Activated T-helper 2 cell treated with anti-CD3 and anti-CD28 coated beads, Interferon-gamma antibody, Interleukin-2, Interleukin-4, amounts not matched to agents 10 μg/mL and 5 μg/mL and 100 μg/mL, durations not matched to agents 14 hours and 24 hours and 36 hours (primary cell): ENCODE results near the gene DHDH. TPM values are rescaled to one million over a fixed set of nuclear protein-coding genes. Genes with fewer than 3 reads are reported as not detected.
A peak's percentile ranks its signal among the peaks of the same experiment; 100 is the strongest.

Source experiments
- DNase-seq: peaks from one replicate; pipeline ENCODE4 v3.0.0; 2021; ENCODE audit warnings: low spot score
- H3K27ac Mint-ChIP-seq: one replicate; pipeline ENCODE4 v1.8.0; 2021; ENCODE audit warnings: mixed read lengths
- H3K27me3 Mint-ChIP-seq: one replicate; pipeline ENCODE4 v1.8.0; 2021; ENCODE audit warnings: low read depth, mixed read lengths
- H3K36me3 Mint-ChIP-seq: one replicate; pipeline ENCODE4 v1.8.0; 2021; ENCODE audit warnings: low read depth, mixed read lengths
- H3K4me1 Mint-ChIP-seq: one replicate; pipeline ENCODE4 v1.8.0; 2021; ENCODE audit warnings: low read depth, mixed read lengths
- H3K4me3 Mint-ChIP-seq: one replicate; pipeline ENCODE4 v1.8.0; 2021; ENCODE audit warnings: low read depth, mild to moderate bottlenecking, moderate library complexity, mixed read lengths
- H3K9me3 Mint-ChIP-seq: one replicate; pipeline ENCODE4 v1.8.0; 2021; ENCODE audit warnings: mixed read lengths
- intact Hi-C: fragments of 100-400 bp; cut with micrococcal nuclease; formaldehyde crosslinking; loops from one replicate; pipeline ENCODE4 v1.15.1; 2023
- total RNA-seq: library from RNA; stranded (reverse); gene quantifications from 2 replicates; pipeline ENCODE4 v1.2.3, GENCODE V29; 2022

Gene DHDH
- total RNA-seq, 1 donor from 2014 or later, result not detected

DNA sequence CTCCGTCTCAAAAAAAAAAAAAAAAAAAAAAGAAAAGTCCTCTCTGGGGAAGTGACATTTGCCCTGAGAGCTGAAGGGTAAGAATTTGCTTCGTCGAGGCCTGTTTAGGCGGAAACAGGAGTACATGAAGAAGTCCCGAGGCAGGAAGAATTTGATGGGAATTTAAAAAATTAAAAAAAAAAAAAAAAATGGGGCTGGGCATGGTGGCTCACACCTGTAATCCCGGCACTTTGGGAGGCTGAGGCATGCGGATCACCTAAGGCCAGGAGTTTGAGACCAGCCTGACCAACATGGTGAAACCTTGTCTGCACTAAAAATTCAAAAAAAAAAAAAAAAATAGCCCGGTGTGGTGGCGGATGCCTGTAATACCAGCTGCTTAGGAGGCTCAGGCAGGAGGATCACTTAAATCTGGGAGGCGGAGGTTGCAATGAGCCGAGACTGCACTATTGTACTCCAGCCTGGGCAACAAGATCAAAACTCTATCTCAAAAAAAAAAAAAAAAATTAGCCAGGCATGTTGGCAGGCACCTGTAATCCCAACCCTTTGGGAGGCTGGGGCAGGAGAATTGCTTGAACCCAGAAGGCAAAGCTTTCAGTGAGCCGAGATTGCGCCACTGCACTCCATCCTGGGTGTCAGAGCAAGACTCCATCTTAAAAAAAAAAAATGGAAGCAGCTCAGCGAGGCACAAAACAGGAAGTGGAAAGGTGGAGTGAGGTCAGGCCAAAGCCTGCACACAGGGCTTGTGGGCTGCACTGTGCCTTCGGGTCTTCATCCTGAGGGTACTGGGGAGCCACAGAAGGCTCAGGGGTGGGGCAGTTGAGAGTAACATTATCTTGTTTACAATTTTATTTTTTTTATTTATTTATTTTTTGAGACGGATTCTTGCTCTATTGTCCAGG lies 26.1 kb downstream of the DHDH start:
- H3K9me3 Mint-ChIP-seq, result no peaks in the 10 kb centered on the region
- H3K27me3 Mint-ChIP-seq, result no peaks in the 10 kb centered on the region
- no peak for DNase-seq
- H3K4me3 Mint-ChIP-seq, result no peak overlapping the region
- H3K27ac Mint-ChIP-seq, result no peak overlapping the region
- intact Hi-C loops, result no loop called here
- peaks cover 58% of the 10 kb centered on the region for H3K36me3 Mint-ChIP-seq
- H3K4me1 Mint-ChIP-seq, result peaks cover 51% of the 10 kb centered on the region

GRCh38 chr19:48961051-48961649 lies 27.7 kb downstream of the DHDH start:
- Mint-ChIP-seq H3K4me1 (peaks cover 50% of the 10 kb centered on the region), H3K27me3 (no peaks in the 10 kb centered on the region), H3K36me3 (peaks cover 53% of the 10 kb centered on the region), H3K4me3 (no peak overlapping the region), H3K27ac (peak overlapping the region; percentile 70), H3K9me3 (no peaks in the 10 kb centered on the region)
- intact Hi-C loops, result no loop called here
- DNase-seq, result no peak

DNA sequence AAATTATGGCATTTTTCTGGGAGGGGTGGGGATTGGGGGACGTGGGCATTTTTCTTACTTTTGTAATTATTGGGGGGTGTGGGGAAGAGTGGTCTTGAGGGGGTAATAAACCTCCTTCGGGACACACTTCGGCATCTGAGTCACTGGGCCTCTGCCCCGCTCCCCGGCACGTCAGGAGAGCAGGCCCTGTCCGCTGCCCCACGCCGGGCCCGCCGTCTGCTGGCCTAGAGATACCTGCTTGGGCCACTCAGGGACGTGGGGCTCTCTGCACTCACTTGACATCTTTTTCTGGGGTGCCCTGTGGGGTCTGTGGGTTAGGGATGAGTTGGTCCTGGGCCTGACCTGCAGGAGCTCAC lies 28.2 kb downstream of the DHDH start:
- Mint-ChIP-seq H3K9me3 (no peaks in the 10 kb centered on the region), H3K27ac (peak overlapping the region; percentile 99), H3K27me3 (no peaks in the 10 kb centered on the region), H3K4me1 (peaks cover 52% of the 10 kb centered on the region), H3K36me3 (peaks cover 55% of the 10 kb centered on the region), H3K4me3 (peak overlapping the region; percentile 96)
- intact Hi-C loops, result no loop called here
- no peak for DNase-seq

- no peak for DNase-seq
- no peaks in the 10 kb centered on the region for H3K27me3 Mint-ChIP-seq
- H3K4me1 Mint-ChIP-seq, result peaks cover 52% of the 10 kb centered on the region
- H3K9me3 Mint-ChIP-seq, result no peaks in the 10 kb centered on the region
- peaks cover 56% of the 10 kb centered on the region for H3K36me3 Mint-ChIP-seq
- peak overlapping the region; percentile 99 for H3K27ac Mint-ChIP-seq
- H3K4me3 Mint-ChIP-seq, result peak overlapping the region; percentile 96
- intact Hi-C loops, result no loop called here
Measured at GRCh38 chr19:48962029-48962848, 28.7 kb downstream of the DHDH start.

GRCh38 chr19:48962849-48963165 lies 29.3 kb downstream of the DHDH start:
- intact Hi-C loops, result no loop called here
- Mint-ChIP-seq H3K9me3 (no peaks in the 10 kb centered on the region), H3K4me1 (peaks cover 47% of the 10 kb centered on the region), H3K27me3 (no peaks in the 10 kb centered on the region), H3K27ac (peak overlapping the region; percentile 99), H3K4me3 (peak overlapping the region; percentile 96), H3K36me3 (peaks cover 56% of the 10 kb centered on the region)
- no peak for DNase-seq

DNA sequence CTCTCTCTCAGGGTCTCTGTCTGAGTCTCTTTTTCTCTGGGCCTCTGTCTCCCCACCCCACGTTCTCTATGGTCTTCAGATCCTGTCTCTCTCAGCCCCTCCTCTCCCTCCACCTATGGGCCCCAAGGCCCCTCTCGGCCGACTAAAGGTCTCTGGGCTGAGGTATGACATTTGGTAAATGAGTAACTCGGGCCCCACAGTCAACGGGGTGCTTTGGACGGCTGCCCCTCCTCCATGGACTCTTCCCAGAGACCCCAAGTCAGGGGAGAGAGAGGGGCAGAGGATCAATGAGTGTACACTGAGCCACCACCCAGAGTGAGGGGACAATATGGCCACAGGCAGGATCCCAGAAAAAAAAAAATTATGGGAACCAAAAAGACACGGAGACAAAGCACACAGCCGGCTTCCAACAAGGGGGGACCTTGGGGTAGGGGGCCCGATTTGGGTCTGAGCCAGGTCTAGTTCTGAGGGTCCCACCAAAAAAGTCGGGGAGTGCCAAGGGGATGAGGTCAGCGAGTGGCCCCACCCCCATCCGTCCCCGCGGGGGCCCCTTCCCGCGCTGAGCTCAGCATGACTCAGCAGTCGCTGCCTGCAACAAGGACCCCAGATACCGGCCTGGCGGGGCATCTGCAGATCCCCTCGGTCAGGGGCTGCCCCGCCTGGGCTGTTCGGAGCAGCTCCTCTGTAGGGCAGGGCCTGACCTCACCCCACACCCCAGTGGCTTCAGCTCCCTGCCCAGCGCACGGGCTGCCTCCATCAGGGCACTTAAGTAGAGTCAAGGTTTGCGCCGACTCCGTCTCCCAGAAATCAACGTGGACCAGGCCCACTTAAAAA lies 30.1 kb downstream of the DHDH start:
- DNase-seq, result peak; percentile 55
- Mint-ChIP-seq H3K4me3 (peak overlapping the region; percentile 96), H3K36me3 (peaks cover 56% of the 10 kb centered on the region), H3K27ac (peak overlapping the region; percentile 99), H3K9me3 (no peaks in the 10 kb centered on the region), H3K4me1 (peaks cover 45% of the 10 kb centered on the region), H3K27me3 (no peaks in the 10 kb centered on the region)
- intact Hi-C loops, result loop anchor here (2.0 kb wide), 2 partner anchors 63 to 169 kb away; partner anchors contain the start of gene NUCB1

DNA sequence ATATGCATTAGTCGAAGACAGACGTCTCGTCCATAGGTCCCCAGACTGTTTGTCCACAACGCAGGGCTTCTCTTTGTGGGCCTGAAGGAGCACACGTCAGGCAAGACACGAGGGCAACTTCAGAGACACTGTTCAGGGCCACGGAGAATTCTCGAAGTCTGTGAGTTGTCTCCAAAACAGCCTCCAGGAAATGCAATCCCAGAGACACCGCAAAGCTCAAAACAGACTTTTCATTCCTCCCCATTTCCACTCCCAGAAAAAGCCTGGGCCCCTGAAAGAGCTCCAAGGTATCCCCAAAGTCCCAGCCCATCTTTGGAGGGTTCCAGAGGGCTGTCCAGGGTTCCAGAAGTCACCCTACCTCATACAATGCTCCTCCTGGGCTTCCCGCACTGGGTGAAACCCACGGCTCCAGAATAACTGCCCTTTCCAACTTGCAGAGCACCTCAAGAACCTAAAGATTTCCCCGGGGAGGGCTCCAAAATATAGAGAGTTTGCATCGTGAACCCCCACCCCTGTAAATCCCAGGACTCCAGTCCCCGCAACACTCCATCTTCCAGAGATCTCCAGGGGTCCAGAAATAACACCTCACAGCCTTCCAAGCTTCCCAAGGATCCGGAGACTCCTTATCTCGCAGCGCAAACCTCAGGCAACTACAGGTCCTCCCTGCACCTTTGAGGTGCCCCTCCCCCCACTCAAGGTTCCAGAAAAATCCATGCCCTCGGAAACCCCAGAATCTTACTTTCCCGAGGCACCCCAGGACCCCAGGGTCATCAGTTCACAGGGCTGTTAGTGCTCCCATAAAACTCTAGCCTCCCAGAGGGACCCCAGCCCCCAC lies 30.9 kb downstream of the DHDH start:
- H3K27me3 Mint-ChIP-seq, result no peaks in the 10 kb centered on the region
- H3K4me1 Mint-ChIP-seq, result peaks cover 43% of the 10 kb centered on the region
- H3K9me3 Mint-ChIP-seq, result no peaks in the 10 kb centered on the region
- peak overlapping the region; percentile 96 for H3K4me3 Mint-ChIP-seq
- intact Hi-C loops, result loop anchor here (1.0 to 2.0 kb wide), 5 partner anchors 10 to 170 kb away; partner anchors contain the start of genes BAX, GYS1, NUCB1 and RUVBL2
- no peak for DNase-seq
- peak overlapping the region; percentile 99 for H3K27ac Mint-ChIP-seq
- H3K36me3 Mint-ChIP-seq, result peaks cover 55% of the 10 kb centered on the region

- Mint-ChIP-seq H3K4me3 (peak within 1 kb of the TSS; percentile 96), H3K4me1 (peaks cover 43% of the 10 kb centered on the region), H3K27ac (peak within 1 kb of the TSS; percentile 99), H3K27me3 (no peaks in the 10 kb centered on the region), H3K36me3 (peaks cover 51% of the 10 kb centered on the region), H3K9me3 (no peaks in the 10 kb centered on the region)
- DNase-seq, result peak; percentile 89
- intact Hi-C loops, result loop anchor here (1.0 to 2.0 kb wide), 5 partner anchors 11 to 170 kb away; partner anchors contain the start of genes BAX, GYS1, NUCB1 and RUVBL2
Measured at GRCh38 chr19:48965040-48965805, 31.7 kb downstream of the DHDH start, which contains the start of gene FTL. FTL (plus strand) TSS chr19:48965309; CDS start chr19:48965508, 199 bp downstream.

DNA sequence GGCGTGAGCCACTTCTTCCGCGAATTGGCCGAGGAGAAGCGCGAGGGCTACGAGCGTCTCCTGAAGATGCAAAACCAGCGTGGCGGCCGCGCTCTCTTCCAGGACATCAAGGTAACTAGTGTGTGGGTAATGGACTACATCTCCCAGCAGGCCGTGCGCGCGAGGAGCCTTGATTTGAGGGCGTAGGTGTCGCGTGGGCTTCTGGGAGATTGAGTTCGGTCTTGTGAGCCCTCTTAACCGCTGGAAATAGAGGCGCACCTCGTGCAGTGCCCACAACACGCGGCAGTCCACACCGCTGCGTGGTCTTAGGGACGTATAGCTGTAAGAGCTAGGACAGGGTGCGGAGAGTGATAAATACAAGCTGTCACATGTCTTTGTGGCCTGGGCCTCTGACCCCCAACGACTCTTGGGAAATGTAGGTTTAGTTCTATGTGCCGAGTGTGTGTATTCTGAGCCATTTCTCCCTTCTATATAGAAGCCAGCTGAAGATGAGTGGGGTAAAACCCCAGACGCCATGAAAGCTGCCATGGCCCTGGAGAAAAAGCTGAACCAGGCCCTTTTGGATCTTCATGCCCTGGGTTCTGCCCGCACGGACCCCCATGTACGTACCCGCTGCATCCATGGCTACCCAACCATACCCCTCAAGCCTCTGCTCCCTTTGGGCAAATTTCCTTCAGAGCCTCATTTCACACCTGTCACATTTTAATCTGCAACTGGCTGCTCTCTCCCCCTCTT lies 32.5 kb downstream of the DHDH start:
- peak; percentile 86 for DNase-seq
- peak overlapping the region; percentile 96 for H3K4me3 Mint-ChIP-seq
- peaks cover 51% of the 10 kb centered on the region for H3K36me3 Mint-ChIP-seq
- peaks cover 43% of the 10 kb centered on the region for H3K4me1 Mint-ChIP-seq
- H3K27ac Mint-ChIP-seq, result peak overlapping the region; percentile 99
- no peaks in the 10 kb centered on the region for H3K9me3 Mint-ChIP-seq
- H3K27me3 Mint-ChIP-seq, result no peaks in the 10 kb centered on the region
- intact Hi-C loops, result loop anchor here (1.0 to 2.0 kb wide), 5 partner anchors 12 to 171 kb away; partner anchors contain the start of genes BAX, GYS1, NUCB1 and RUVBL2

DNA sequence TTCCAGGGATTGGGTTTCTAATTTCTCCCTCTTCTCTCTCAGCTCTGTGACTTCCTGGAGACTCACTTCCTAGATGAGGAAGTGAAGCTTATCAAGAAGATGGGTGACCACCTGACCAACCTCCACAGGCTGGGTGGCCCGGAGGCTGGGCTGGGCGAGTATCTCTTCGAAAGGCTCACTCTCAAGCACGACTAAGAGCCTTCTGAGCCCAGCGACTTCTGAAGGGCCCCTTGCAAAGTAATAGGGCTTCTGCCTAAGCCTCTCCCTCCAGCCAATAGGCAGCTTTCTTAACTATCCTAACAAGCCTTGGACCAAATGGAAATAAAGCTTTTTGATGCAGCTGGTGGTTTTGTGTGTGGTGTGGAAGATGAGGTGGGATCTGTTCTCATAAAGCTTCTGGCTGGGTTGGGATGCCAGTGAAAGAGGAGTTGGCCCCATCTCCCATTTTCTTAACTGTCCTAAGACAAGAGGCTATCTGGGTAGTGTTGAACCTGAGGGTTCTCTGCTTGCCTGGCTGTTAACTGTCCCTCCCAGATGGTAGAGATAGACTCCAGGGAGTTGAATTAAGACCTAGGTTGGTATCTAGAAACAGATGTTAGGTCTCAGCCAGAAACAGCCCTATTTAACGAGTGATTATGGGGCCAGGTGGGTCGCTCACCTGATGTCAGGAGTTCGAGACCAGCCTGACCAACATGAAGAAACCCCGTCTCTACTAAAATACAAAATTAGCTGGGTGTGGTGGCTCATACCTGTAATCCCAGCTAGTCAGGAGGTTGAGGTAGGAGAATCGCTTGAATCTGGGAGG lies 33.2 kb downstream of the DHDH start:
- H3K36me3 Mint-ChIP-seq, result peaks cover 48% of the 10 kb centered on the region
- no peak for DNase-seq
- H3K4me1 Mint-ChIP-seq, result peaks cover 40% of the 10 kb centered on the region
- peak overlapping the region; percentile 96 for H3K4me3 Mint-ChIP-seq
- intact Hi-C loops, result no loop called here
- no peaks in the 10 kb centered on the region for H3K9me3 Mint-ChIP-seq
- H3K27me3 Mint-ChIP-seq, result no peaks in the 10 kb centered on the region
- H3K27ac Mint-ChIP-seq, result peak overlapping the region; percentile 99
